Measurements from ENCODE around the gene RBPJ.
A peak's percentile ranks its signal among the peaks of the same experiment; 100 is the strongest.

Gene RBPJ

DNA sequence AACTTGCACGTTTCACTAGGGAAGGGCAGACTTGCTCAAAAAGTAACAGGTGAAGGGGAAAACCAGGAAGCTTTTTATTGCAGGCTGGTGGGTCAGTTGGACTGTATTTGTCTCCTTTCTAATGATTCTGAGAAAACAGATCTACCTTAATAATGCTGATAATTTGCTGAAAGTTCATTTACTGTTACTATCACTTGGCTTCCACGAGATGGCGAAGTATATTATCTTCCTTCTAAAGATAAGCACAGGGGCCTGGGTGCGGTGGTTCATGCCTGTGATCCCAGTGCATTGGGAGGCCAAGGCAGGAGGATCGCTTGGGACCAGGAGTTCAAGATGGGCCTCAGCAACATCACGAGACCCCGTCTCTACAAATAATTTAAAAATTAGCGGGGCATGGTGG, 153.1 kb downstream of the RBPJ start:
- no peak overlapping the region for H3K4me3 ChIP-seq (ENCODE audit: control insufficient read depth, low read depth, low read length)
- no peak for DNase-seq (ENCODE audit: low read depth)
- TF ChIP-seq, protein P1, sequence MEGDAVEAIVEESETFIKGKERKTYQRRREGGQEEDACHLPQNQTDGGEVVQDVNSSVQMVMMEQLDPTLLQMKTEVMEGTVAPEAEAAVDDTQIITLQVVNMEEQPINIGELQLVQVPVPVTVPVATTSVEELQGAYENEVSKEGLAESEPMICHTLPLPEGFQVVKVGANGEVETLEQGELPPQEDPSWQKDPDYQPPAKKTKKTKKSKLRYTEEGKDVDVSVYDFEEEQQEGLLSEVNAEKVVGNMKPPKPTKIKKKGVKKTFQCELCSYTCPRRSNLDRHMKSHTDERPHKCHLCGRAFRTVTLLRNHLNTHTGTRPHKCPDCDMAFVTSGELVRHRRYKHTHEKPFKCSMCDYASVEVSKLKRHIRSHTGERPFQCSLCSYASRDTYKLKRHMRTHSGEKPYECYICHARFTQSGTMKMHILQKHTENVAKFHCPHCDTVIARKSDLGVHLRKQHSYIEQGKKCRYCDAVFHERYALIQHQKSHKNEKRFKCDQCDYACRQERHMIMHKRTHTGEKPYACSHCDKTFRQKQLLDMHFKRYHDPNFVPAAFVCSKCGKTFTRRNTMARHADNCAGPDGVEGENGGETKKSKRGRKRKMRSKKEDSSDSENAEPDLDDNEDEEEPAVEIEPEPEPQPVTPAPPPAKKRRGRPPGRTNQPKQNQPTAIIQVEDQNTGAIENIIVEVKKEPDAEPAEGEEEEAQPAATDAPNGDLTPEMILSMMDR (IDR thresholded peaks at IDR 0.05; ENCODE audit: control insufficient read depth, insufficient read depth, low read depth, low read length, missing control alignments): no peak

DNA sequence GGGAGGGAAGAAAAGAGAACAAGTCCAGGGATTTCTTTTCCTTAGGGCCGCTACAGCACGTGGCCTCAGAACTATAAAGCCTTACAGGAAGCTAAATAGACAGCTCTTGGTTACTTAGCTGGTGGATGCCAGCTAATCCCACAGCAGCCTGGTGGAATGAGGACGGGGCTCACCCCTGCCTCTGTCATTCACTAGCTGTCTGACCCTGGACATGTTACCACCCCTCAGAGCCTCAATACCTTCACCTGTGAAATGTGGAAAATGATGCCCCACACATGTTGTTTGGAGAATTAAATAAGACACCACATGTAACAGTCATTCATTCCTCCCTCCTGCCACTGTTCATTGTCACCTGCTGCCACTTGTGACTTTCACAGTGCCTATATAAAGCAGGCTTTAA, 153.7 kb downstream of the RBPJ start:
- no peak overlapping the region for H3K4me3 ChIP-seq (ENCODE audit: control insufficient read depth, low read depth, low read length)
- DNase-seq (ENCODE audit: low read depth): no peak
- TF ChIP-seq, protein P1 (IDR thresholded peaks at IDR 0.05; ENCODE audit: control insufficient read depth, insufficient read depth, low read depth, low read length, missing control alignments): no peak

DNA sequence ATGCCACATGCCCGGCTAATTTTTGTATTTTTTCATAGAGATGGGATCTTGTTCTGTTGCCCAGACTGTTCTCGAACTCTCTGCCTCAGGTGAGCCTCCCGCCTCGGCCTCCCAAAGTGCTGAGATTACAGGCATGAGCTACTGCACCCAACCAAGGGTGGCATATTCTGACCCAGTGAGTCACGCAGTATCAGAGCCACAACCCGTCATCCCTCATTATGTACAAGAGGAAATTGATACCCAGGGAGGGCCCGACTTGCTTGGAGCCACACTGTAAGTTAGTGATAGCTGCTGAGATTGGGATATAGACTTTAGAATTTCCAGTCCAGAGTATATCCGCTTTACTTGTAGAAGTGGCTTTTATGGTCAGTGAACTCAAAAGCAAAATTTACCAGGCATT, 154.9 kb downstream of the RBPJ start:
- H3K4me3 ChIP-seq (ENCODE audit: control insufficient read depth, low read depth, low read length): no peak overlapping the region
- no peak for DNase-seq (ENCODE audit: low read depth)
- TF ChIP-seq, protein P1 (IDR thresholded peaks at IDR 0.05; ENCODE audit: control insufficient read depth, insufficient read depth, low read depth, low read length, missing control alignments): no peak

DNA sequence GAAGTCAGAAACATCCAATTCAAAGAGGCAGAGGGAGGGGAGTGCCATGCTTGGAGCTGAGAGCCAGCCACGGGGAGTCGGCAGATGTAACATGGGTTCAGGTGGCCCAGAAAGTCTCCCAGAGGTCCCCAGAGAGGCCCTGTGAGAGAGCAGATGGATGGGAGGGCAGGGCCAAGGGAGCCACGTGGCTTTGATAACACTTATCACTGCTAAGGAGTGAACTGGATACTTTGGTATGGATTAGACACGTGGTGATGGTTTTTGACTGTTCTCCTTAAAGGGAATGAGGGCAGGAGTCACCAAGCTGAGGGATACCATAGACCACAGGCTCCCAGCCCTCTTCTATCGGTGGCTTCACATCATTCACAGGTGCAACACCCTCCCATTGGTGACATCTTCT, 155.7 kb downstream of the RBPJ start:
- H3K4me3 ChIP-seq (ENCODE audit: control insufficient read depth, low read depth, low read length): no peak overlapping the region
- TF ChIP-seq, protein P1 (IDR thresholded peaks at IDR 0.05; ENCODE audit: control insufficient read depth, insufficient read depth, low read depth, low read length, missing control alignments): no peak
- no peak for DNase-seq (ENCODE audit: low read depth)

DNA sequence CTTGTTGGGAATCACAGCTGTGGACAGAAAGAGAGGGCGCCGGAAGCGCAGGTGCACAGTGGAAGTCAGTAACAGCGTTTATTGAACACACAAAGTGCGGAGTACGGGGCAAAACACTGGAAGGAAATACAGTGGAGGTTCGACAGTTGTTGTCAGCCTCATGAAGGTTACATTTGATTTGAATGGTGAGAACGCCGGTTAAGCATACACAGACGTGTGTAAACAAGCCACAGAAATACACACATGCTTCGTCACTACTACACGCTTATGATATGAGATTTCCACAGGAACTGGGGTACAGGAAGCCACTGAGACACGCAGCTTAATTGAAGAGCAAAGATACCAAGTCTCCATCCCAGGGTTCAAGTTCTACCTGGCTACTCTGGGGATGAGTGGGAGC, 157.5 kb downstream of the RBPJ start:
- no peak overlapping the region for H3K4me3 ChIP-seq (ENCODE audit: control insufficient read depth, low read depth, low read length)
- TF ChIP-seq, protein P1 (IDR thresholded peaks at IDR 0.05; ENCODE audit: control insufficient read depth, insufficient read depth, low read depth, low read length, missing control alignments): no peak
- no peak for DNase-seq (ENCODE audit: low read depth)

DNA sequence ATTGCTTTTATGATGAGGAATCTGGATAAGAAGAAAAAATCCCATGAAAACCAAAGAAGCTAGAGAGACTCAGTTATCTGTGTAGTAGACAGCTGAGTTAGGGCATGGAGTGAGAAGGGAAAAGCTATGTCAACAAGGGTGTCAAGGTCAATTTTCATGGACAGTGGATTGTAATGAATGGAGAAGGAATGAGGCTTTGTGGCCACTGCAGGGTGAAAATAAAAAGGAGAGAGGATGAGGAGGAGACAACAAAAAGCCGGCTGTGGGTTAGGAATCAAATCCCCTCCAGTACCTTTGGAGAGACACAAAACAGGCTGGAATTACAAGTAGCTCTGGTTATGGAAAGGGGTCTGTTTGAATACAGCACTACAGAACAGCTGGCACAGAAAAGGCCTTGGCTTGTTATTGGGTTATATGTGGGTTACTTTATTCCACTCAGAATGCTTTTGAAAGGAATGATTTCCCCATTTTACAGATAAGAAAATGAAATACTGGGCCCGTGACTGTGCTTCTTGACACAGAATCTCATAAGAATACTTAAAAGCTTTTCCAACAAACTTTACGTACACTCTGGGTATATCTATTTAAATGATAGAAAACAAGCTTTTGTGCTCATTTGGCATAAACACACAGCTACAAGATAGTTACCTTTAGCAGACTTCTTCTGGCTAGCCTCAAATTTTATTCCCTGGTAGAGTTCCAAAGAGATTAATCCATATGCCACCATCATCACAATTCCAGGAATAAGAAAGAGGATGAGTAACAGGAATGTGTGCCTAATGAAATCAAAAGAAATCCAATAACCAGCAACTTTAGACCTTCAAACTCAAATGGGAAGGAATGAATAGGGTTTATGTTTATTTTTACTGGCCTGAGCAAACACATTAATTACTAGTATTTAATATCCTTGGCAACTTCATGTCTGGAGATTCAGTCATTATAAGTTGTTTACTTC, 162.0 kb downstream of the RBPJ start:
- TF ChIP-seq, protein P1 (IDR thresholded peaks at IDR 0.05; ENCODE audit: control insufficient read depth, insufficient read depth, low read depth, low read length, missing control alignments): no peak
- no peak overlapping the region for H3K4me3 ChIP-seq (ENCODE audit: control insufficient read depth, low read depth, low read length)
- peak; percentile 35 for DNase-seq (ENCODE audit: low read depth)
